Keratinocyte (primary cell): ENCODE measurements around the gene PLEKHA6. TPM values are rescaled to one million over a fixed set of nuclear protein-coding genes. Genes with fewer than 3 reads are reported as not detected.

ENCODE experiments used
- DNase-seq: peaks from one replicate; pipeline ENCODE4 v3.0.0-alpha.2; 2011; ENCODE audit warnings: low read depth, missing footprints, low spot score
- FAIRE-seq: peaks from 2 replicates; lab custom pipeline; 2011; peaks lifted over from hg19 to GRCh38; lab: Jason Lieb, UNC
- H2AFZ ChIP-seq: 2 replicates; pipeline ENCODE4 v1.6.0; 2012; ENCODE audit warnings: low read length, control low read depth, inconsistent platforms; ENCODE audit not compliant: control insufficient read depth
- H3K27ac ChIP-seq: 2 replicates; pipeline ENCODE4 v1.5.1; 2011; ENCODE audit warnings: low read length; ENCODE audit not compliant: control insufficient read depth, insufficient read depth
- H3K27me3 ChIP-seq: 3 replicates; pipeline ENCODE4 v1.6.0; 2011; ENCODE audit warnings: low read length; ENCODE audit not compliant: control insufficient read depth, insufficient read depth; ENCODE audit errors: extremely low read depth
- H3K36me3 ChIP-seq, 2 experiments: 2 replicates in 1 of 2; 3 replicates in 1 of 2; pipeline ENCODE4 v1.5.1; 2011; ENCODE audit warnings: low read length in 2 of 2, mild to moderate bottlenecking in 1 of 2; ENCODE audit not compliant: control insufficient read depth in 2 of 2, insufficient read depth in 2 of 2; ENCODE audit errors: extremely low read depth in 1 of 2
- H3K4me1 ChIP-seq: 3 replicates; pipeline ENCODE4 v1.5.1; 2011; ENCODE audit warnings: low read length; ENCODE audit not compliant: control insufficient read depth, insufficient read depth; ENCODE audit errors: extremely low read depth
- H3K4me2 ChIP-seq: 3 replicates; pipeline ENCODE4 v1.6.0; 2011; ENCODE audit warnings: low read depth, low read length; ENCODE audit not compliant: control insufficient read depth, insufficient read depth; ENCODE audit errors: extremely low read depth
- H3K4me3 ChIP-seq, 3 experiments: fragments of 200-600 bp in 1 of 3; sonication (generic) in 1 of 3; 2 replicates in 2 of 3; 3 replicates in 1 of 3; pipeline ENCODE4 v1.5.1; 2011 to 2016; ENCODE audit warnings: low read length in 3 of 3, mild to moderate bottlenecking in 3 of 3, control low read depth in 2 of 3, inconsistent platforms in 1 of 3, low read depth in 1 of 3, mixed read lengths in 1 of 3, mixed run types in 1 of 3, moderate library complexity in 1 of 3; ENCODE audit not compliant: control insufficient read depth in 2 of 3, insufficient read depth in 2 of 3; ENCODE audit errors: extremely low read depth in 1 of 3
- H3K79me2 ChIP-seq: 2 replicates; pipeline ENCODE4 v1.6.0; 2012; ENCODE audit warnings: low read length; ENCODE audit not compliant: control insufficient read depth, insufficient read depth
- H3K9ac ChIP-seq: 3 replicates; pipeline ENCODE4 v1.6.0; 2011; ENCODE audit warnings: low read length; ENCODE audit not compliant: control insufficient read depth, insufficient read depth; ENCODE audit errors: extremely low read depth
- H3K9me1 ChIP-seq: 3 replicates; pipeline ENCODE4 v1.6.0; 2011; ENCODE audit warnings: low read length; ENCODE audit not compliant: control insufficient read depth, insufficient read depth; ENCODE audit errors: extremely low read depth
- H3K9me3 ChIP-seq: 2 replicates; pipeline ENCODE4 v1.5.1; 2012; ENCODE audit warnings: low read depth, low read length; ENCODE audit not compliant: control insufficient read depth
- H4K20me1 ChIP-seq: 3 replicates; pipeline ENCODE4 v1.6.0; 2011; ENCODE audit warnings: low read length; ENCODE audit not compliant: control insufficient read depth, insufficient read depth; ENCODE audit errors: extremely low read depth
- EZH2 ChIP-seq: IDR thresholded peaks from one replicate; pipeline ENCODE4 v1.6.1; 2012; ENCODE audit warnings: inconsistent platforms, mild to moderate bottlenecking, low read length, moderate library complexity
- dilution Hi-C: fragments of 300-500 bp; cut with MboI; formaldehyde crosslinking; loops from one replicate; pipeline ENCODE4 v1.7.0; 2020; ENCODE audit warnings: low sequenced_read_pairs; ENCODE audit not compliant: extremely low pct_ligation_motif_present
- polyA plus RNA-seq, 5 experiments: library from polyadenylated mRNA; depleted of rRNA in 3 of 5; stranded (reverse) in 3 of 5; stranded (forward) in 1 of 5; unstranded in 1 of 5; fragments of >200 nt; gene quantifications; 1 replicate in 1 of 5; 2 replicates in 3 of 5; 3 replicates in 1 of 5; pipeline versions ENCODE4 v1.2.1 to v1.2.3, GENCODE V29; 2011 to 2012; ENCODE audit warnings: missing spikeins in 2 of 5, low read depth in 1 of 5, low replicate concordance in 1 of 5
- TF ChIP-seq, protein P1 (sequence below), 3 experiments: IDR thresholded peaks in 1 of 3; conservative IDR thresholded peaks in 1 of 3; optimal IDR thresholded peaks in 1 of 3; 2 replicates in 2 of 3; 3 replicates in 1 of 3; pipeline versions ENCODE3 to v1.5.1; 2011; ENCODE audit warnings: low read length in 3 of 3, mild to moderate bottlenecking in 3 of 3, moderate library complexity in 2 of 3, control low read depth in 1 of 3, inconsistent platforms in 1 of 3; ENCODE audit not compliant: insufficient read depth in 2 of 3; ENCODE audit errors: extremely low read depth in 1 of 3

Gene PLEKHA6
- polyA plus RNA-seq, 1 donor (not counting 4 experiments of a cell fraction or from before 2014, with no cell fraction given) = 1.5 TPM

DNA sequence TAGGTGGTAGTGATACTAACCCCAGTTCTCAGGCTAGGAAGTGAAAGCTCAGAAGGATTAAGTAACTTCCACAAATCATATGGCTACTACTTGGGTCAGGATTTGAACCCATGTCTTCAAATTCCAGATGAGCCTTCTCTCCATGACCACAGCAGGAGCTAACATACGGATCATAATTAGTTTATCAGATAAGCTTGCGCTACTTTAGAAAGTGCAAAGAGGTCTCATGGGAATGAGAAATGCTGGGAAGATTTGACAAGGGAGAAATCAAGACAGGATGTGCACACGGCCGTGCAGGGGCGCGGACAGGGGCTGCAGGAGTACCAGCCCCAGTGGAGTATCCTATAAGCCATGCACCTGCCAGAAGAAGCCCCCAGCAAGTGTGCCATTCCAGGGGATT lies 5.2 kb downstream of the PLEKHA6 start:
- FAIRE-seq = no peak

DNA sequence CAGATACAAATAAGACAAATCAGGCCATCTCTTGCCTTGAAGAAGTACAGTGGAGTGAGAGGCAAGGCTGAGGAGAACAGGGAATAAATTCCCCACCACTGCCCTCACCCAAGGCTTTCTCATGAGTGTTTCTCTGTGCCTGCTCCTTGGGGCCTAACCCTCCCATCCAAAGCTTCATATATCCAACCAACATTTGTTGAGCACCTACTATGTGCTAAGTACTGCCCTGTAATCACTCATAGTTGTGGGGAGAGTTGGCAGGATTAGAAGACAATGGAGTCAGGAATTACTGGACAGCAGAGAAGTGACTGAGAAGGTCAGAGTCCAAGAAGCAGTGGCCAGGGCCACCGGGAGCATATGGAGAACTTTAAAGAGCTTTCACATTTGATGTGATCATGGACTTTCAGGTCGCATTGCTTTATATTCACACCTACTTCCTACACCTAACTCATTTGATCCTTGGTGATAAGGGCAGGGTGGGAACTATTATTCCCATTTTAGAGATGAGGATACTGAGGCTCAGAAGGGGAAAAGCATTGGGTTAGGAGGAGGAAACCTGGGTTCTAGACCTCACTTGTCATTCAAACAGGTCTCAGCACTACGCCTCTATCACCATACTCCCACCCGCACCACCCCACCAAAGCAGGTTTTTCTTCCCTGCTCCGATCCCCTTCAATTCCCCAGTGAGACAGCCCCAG lies 6.4 kb downstream of the PLEKHA6 start:
- H3K27ac ChIP-seq = no peak overlapping the region
- dilution Hi-C loops = no loop called here

More for the DNA sequence above, 5.2 kb downstream of the PLEKHA6 start:
- Histone ChIP-seq H3K4me1 (peaks cover 7% of the 10 kb centered on the region), H3K9me3 (no peaks in the 10 kb centered on the region), H3K4me2 (no peak overlapping the region), H3K4me3 (no peak overlapping the region), H3K9ac (no peak overlapping the region), H3K27me3 (peaks cover 3% of the 10 kb centered on the region), H3K9me1 (no peaks in the 10 kb centered on the region), H3K79me2 (no peaks in the 10 kb centered on the region), H3K27ac (no peak overlapping the region), H4K20me1 (no peaks in the 10 kb centered on the region), H3K36me3 (no peaks in the 10 kb centered on the region), H2AFZ (no peak overlapping the region)
- TF ChIP-seq EZH2 = no peak
- TF ChIP-seq, protein P1, sequence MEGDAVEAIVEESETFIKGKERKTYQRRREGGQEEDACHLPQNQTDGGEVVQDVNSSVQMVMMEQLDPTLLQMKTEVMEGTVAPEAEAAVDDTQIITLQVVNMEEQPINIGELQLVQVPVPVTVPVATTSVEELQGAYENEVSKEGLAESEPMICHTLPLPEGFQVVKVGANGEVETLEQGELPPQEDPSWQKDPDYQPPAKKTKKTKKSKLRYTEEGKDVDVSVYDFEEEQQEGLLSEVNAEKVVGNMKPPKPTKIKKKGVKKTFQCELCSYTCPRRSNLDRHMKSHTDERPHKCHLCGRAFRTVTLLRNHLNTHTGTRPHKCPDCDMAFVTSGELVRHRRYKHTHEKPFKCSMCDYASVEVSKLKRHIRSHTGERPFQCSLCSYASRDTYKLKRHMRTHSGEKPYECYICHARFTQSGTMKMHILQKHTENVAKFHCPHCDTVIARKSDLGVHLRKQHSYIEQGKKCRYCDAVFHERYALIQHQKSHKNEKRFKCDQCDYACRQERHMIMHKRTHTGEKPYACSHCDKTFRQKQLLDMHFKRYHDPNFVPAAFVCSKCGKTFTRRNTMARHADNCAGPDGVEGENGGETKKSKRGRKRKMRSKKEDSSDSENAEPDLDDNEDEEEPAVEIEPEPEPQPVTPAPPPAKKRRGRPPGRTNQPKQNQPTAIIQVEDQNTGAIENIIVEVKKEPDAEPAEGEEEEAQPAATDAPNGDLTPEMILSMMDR (optimal IDR thresholded peaks at IDR 0.05 in 1 of 3, IDR thresholded peaks at IDR 0.05 in 1 of 3, conservative IDR thresholded peaks at IDR 0.05 in 1 of 3; ENCODE audit: extremely low read depth in 1 of 3, insufficient read depth in 2 of 3, low read length in 3 of 3) = no peak
- no peak for DNase-seq
- dilution Hi-C loops = no loop called here

More for the DNA sequence above, 6.4 kb downstream of the PLEKHA6 start:
- no peak overlapping the region for H2AFZ ChIP-seq
- H3K9ac ChIP-seq = no peak overlapping the region
- no peak for TF ChIP-seq EZH2
- TF ChIP-seq, protein P1 (optimal IDR thresholded peaks at IDR 0.05 in 1 of 3, IDR thresholded peaks at IDR 0.05 in 1 of 3, conservative IDR thresholded peaks at IDR 0.05 in 1 of 3; ENCODE audit: extremely low read depth in 1 of 3, insufficient read depth in 2 of 3, low read length in 3 of 3) = no peak
- H4K20me1 ChIP-seq = no peaks in the 10 kb centered on the region
- H3K36me3 ChIP-seq = no peaks in the 10 kb centered on the region
- FAIRE-seq (no peak), DNase-seq (no peak)
- H3K9me3 ChIP-seq = no peaks in the 10 kb centered on the region
- H3K4me3 ChIP-seq = no peak overlapping the region
- peaks cover 3% of the 10 kb centered on the region for H3K27me3 ChIP-seq
- H3K4me2 ChIP-seq = no peak overlapping the region
- H3K9me1 ChIP-seq = no peaks in the 10 kb centered on the region
- H3K79me2 ChIP-seq = no peaks in the 10 kb centered on the region
- peaks cover 9% of the 10 kb centered on the region for H3K4me1 ChIP-seq
